ENCODE results near the gene PNMA8B.
"Not testable (repeated sequence)": the region's sequence is repeated elsewhere in the genome, so short reads cannot be mapped to it uniquely, and the experiment has no call there.

Gene PNMA8B

GRCh38 chr19:46495786-46496099 is at the start of gene PNMA8B:
Gene PNMA8B, minus strand, starts transcription at chr19:46495867. Its CDS starts 402 bp downstream, at chr19:46495465.
- no peak for DNase-seq

- no peak for DNase-seq
Observed at GRCh38 chr19:46544651-46545050, 49.0 kb upstream of the PNMA8B start.

DNA sequence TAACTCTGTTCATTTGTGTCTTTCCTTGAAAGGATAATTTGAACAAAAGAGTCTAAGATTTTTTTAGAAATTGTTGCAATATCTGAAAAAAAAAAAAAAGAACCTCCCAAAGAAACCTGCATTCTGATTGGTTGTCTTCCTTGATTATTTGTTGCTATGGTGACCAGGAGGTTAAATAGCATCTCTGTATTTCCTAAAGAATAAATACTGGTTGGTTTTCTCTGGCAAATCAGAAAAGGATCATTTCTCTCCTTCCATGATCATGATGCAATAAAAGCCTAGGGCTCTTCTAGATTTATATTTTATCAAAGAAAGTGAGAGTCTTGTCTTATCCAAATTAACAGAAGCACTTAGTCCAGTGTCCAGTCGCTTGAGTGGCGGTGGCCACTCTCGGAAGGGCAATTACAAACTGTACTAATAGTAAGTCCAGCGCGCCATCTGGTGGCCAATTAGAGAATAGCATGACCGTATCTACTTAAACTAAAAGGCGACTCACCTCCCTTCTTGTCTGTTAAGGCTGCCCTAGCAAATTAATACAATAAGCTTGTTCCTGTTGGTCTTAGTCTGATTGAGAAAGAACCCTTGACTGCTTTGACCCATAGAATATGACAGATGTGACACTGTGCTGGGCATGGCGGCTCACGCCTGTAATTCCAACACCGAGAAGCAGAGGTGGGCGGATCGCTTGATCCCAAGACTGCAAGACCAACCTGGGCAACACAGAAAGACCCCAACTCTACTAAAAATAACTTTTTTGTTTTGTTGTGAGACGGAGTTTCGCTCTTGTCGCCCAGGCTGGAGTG is 47.0 kb upstream of the PNMA8B start:
- DNase-seq, result peak; percentile 17

DNA sequence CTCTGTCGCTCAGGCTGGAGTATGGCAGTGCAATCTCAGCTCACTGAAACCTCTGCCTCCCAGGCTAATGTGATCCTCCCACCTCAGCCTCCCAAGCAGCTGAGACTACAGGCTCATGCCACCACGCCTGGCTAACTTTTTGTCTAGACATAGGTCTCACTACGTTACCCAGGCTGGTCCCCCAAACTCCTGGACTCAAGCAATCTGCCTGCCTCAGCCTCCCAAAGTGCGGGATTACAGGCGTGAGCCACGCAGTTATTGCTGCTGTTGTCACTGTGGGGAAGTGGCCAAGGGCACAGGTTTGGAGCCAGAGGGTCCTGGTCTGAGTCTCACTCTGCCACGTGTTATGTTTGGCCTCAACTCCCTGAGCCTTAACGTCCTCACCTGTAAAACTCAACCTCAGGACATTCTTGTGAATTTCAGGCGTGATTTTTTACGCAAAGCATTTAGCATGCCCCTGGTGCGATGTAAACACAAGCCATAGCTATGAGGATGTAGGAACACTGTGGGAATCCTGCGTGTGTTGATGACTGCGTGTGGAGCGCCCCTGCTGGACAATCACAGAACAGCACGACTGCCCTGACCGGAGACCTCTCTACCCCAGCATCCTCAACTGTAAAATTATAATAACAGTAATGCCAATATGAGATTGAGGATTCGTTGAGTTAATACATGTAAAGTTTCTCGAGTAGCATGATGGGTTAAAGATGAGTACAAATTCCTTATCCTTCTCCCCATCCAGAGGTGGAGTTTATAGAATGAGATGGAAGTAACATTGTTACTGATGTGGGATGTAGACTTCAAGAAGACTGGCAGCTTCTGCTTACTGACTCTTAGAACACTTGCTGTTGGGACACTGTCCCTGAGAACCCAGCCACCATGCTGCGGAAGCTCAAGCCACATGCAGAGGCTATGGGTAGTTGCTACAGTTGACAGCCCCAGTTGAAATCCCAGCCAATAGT is 41.8 kb upstream of the PNMA8B start:
- no peak for DNase-seq

GRCh38 chr19:46536391-46536790 is 40.7 kb upstream of the PNMA8B start:
- DNase-seq, result no peak

GRCh38 chr19:46533621-46534081 is 38.0 kb upstream of the PNMA8B start:
- DNase-seq, result no peak

- no peak for DNase-seq
Observed at GRCh38 chr19:46533078-46533620, 37.5 kb upstream of the PNMA8B start.

- DNase-seq, result no peak
Observed at GRCh38 chr19:46530636-46531035, 35.0 kb upstream of the PNMA8B start.

DNA sequence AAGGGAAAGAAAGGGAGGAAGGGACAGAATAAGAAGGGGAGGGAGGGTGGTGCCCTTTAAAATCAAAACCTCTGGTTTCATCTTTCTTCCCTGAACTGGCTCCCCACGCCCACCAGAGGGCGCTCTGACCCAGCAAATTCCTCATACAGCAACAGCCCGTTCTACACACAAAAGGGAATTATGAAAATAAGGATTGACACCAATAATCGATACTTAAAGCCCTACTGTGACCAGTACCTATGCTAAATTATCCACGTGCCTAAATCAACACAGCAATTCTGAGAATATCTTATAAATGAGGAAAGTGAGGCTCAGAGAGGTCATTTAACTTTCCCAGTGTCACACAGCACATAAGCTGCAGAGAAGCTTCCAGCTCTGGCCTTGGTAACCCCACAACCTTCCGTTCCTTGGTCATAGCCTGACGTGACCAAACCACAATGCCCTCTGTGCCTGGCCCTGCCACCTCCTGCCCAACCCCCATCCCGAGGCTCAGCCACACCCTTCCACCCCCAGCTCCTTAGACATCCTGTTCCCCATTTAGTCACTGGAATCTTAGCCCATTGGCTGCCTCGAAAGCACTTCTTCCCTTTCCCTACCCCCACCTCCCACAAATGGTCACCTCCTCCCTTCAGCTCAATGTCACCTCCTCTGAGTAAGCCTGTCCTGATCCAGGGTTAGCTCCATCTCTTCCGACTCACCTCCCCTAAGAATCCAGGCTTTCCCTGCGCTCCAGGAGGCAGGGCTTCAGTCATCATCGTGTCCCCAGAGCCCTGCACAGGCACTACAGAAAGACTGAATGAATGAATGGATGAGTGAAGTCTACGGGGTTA is 34.2 kb upstream of the PNMA8B start:
- DNase-seq, result peak; percentile 19

DNA sequence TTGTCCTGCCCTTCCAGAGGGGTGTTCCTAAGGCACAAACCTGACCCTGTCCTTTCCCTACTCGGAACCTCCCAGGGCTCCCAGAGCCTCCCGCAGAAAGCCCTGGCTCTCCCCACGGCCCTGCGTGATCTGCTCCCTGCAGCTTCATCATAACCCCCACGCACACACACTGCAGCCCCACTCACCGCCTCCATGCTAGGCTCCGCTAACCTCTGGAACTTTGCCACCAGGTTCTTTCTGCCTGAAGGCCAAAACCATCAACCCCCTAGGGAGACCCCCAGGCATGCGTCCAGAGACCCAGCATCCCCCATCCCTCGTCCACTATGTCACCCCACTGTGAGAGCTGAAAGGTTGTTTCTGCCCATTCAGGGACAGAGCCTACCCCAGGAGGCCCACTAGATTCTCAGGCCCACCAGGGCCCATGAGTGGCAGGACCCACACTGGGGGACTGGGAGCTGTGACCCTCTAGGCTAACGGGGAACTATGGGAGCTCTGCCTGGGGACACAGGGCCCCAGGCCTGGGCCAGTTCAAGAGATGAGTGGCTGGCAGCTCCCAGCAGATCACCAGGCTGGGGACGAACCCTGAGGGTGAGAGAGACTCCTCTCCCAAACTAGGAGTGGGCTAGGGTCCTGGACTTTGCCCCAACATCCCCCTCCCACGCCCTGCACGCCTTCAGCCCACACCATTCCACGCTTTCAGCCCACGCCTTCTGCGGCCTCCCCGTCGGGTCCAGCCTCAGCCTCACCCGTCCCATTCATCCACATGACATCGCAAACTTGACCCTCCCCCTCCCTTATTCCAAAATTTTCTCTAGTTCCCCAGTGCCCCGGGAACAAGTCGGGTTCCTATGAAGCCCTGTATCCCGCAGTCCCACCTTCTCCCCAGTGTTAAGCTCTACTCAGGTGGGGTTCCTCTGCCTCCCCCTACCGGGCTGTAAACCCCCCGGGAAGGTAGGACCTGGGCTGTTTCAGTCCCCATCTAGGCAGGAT is 33.2 kb upstream of the PNMA8B start:
- DNase-seq, result no peak

DNA sequence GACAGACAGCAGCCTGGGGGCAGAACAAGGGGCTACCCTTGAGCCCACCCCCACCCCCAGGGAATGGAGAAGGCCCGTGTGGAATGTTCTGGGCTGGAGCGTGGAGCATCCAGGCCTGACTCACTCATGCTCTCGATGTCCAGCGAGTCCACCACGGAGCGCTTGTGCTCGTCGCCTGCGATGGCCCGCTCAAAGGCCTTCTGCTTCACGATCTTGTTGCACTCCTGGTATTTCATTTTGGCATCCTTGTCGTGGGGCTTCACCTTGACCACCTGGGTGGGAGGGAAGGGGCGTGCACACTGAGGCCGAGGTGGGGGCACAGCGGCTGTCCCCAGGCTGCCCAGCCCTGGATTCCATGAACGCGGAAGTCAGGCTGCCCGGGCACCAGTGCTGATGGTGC is 31.1 kb upstream of the PNMA8B start:
- DNase-seq, result not testable (repeated sequence)

- DNase-seq, result no peak
Observed at GRCh38 chr19:46524308-46524707, 28.6 kb upstream of the PNMA8B start.

DNA sequence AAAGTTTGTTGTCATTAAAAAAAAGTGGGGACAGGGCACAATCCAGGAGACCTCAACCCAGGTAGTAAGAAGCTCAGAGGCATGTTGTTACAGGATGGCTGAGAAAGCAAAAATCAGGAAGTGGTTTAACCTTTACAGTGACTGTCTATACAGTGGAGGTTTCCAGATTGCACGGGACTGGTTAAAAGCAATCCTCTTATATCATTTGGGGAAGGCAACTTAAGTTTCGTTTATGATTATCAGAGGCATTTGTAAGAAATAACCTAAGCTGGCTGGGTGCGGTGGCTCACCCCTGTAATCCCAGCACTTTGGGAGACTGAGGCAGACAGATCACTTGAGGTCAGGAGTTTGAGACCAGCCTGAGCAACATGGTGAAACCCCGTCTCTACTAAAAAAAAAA is 27.3 kb upstream of the PNMA8B start:
- not testable (repeated sequence) for DNase-seq

DNA sequence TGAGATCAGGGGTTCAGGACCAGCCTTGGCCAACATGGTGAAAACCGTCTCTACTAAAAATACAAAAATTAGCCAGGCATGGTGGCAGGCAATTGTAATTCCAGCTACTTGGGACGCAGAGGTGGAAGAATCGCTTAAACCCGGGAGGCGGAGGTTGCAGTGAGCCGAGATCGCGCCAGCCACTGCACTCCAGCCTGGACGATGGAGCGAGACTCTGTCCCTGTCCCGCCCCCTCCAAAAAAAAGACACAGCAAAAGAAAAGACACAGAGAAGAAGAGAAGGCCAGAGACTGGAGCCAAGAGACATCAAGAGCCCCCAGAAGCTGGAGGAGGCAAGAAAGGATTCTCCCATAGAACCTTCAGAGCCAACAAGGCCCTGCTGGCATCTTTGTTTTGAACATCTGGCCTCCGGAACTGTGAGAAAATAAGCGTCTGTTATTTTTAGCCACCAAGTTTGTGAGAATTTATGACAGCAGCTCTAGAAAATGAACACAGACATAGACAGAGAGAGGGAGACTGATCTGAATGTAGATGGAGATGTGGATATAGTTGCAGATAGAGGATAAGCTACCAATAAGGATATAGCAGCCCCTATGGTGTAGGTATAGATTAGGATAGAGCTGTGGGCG is 25.7 kb upstream of the PNMA8B start:
- no peak for DNase-seq

DNA sequence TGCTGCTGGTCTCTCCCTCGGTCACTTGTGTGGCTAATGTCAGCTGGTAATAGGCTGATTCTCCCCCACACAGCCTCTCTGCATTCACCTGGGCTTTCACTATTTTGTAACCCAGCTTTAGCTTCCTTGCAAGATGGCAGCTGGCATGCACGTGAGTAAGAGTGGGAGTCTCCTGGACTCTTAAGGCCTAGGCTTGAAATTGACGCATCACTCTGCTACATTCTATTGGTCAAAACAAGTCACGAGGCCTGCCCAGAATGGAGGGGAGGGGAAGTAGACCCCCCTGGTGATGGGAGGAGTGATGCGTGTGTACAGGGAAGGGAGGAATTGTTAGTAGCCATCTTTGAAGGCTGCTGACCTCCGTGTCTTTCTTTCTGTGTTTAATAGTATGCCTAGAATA is 24.9 kb upstream of the PNMA8B start:
- no peak for DNase-seq

GRCh38 chr19:46517471-46517870 is 21.8 kb upstream of the PNMA8B start:
- DNase-seq, result no peak

GRCh38 chr19:46515879-46516350 is 20.2 kb upstream of the PNMA8B start:
- DNase-seq, result no peak

- no peak for DNase-seq
Observed at GRCh38 chr19:46515290-46515609, 19.6 kb upstream of the PNMA8B start.

DNA sequence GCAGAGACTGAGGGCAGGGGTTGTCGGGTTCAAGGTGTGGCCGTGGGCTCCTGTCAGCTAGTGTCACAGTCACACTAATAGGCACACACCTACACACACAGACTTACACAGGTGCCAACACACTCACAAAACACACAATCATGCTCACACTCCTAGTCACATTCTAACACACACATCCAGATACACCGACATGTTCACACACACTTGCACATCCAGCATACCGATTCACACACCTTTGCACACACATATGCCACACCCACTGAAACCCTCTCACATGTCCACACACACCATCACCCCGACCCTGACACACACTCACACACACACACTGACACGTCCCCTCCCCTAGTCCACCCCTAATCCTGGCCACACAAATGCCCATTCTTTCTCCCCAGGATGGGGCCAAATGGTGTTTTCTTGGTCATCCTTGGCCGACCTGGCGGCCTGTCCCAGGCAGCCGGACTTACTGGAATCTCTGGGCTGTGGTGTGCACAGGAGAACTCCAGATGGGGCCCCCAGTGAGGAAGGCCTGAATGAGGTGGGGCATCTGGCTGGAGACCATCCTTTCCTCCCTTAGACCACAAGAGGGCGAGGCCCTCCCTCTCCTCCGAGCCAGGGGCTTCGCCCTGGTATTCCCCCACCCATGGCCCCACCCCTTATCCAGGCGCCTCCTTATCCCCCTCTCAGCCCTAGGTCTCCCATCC is 19.1 kb upstream of the PNMA8B start:
- DNase-seq, result no peak
